Right lobe of liver (tissue), 4 donors: ENCODE measurements around the gene SF3A1.

Experiments
- POLR2A ChIP-seq: fragments of 450-650 bp; IDR thresholded peaks from one replicate; pipeline ENCODE4 v1.6.1; 2017; ENCODE audit warnings: antibody characterized with exemption, mild to moderate bottlenecking
- TF ChIP-seq, protein P1 (sequence below), 4 donors: fragments of 200-600 bp in 3 of 4; fragments of 450-650 bp in 1 of 4; IDR thresholded peaks; one replicate each; pipeline versions ENCODE4 v1.5.1 to v1.8.0; 2016 to 2022; ENCODE audit warnings: antibody characterized with exemption in 4 of 4, mild to moderate bottlenecking in 2 of 4
- donor health status: DM: no; HTN: no; CAD: no.
- donor health status: DM: no; HTN: no; CAD: no.
- donor health status: DM: no; HTN: yes; CAD: no.

DNA sequence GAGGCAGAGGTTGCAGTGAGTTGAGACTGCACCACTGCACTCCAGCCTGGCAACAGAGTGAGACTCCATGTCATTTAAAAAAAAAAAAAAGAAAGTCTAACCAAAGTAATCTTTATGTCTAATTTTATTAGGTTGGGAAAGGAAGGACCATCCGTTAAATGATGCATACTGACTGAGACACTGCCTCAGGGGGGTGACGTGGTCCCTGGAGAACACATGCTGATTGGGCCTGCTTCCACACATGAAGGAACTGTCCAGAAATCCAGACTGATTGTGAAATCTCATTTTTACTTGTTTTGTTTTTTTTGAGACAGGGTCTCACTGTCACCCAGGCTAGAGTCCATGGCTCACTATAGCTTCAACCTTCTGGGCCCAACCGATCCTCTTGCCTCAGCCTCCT is 5.5 kb downstream of the SF3A1 start:
- TF ChIP-seq, protein P1, sequence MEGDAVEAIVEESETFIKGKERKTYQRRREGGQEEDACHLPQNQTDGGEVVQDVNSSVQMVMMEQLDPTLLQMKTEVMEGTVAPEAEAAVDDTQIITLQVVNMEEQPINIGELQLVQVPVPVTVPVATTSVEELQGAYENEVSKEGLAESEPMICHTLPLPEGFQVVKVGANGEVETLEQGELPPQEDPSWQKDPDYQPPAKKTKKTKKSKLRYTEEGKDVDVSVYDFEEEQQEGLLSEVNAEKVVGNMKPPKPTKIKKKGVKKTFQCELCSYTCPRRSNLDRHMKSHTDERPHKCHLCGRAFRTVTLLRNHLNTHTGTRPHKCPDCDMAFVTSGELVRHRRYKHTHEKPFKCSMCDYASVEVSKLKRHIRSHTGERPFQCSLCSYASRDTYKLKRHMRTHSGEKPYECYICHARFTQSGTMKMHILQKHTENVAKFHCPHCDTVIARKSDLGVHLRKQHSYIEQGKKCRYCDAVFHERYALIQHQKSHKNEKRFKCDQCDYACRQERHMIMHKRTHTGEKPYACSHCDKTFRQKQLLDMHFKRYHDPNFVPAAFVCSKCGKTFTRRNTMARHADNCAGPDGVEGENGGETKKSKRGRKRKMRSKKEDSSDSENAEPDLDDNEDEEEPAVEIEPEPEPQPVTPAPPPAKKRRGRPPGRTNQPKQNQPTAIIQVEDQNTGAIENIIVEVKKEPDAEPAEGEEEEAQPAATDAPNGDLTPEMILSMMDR (IDR thresholded peaks at IDR 0.05) = no peak
- TF ChIP-seq POLR2A = no peak
